HEK293T (cell line): Measurements from ENCODE around the gene MYORG.
A peak's percentile ranks its signal among the peaks of the same experiment; 100 is the strongest.
"Not testable (repeated sequence)": the region's sequence is repeated elsewhere in the genome, so short reads cannot be mapped to it uniquely, and the experiment has no call there.

Experiments
- CTCF ChIA-PET: fragments of 350-600 bp; formaldehyde crosslinking; extraction: SDS; loops from one replicate; lab custom pipeline; 2021; ENCODE audit warnings: antibody characterized with exemption, inconsistent platforms; lab: Yijun Ruan, JAX
- POLR2A ChIA-PET: fragments of 350-600 bp; formaldehyde crosslinking; extraction: SDS; loops from one replicate; lab custom pipeline; 2020; ENCODE audit warnings: antibody characterized with exemption, inconsistent platforms; lab: Yijun Ruan, JAX
- DNase-seq: peaks from one replicate; pipeline ENCODE4 v3.0.0; 2012; ENCODE audit warnings: mixed read lengths; ENCODE audit errors: extremely low spot score
- ARNT ChIP-seq: fragments of 450-650 bp; IDR thresholded peaks from 2 replicates; pipeline ENCODE4 v1.6.1; 2017; ENCODE audit warnings: mild to moderate bottlenecking
- BHLHE40 ChIP-seq: fragments of 450-650 bp; IDR thresholded peaks from 2 replicates; pipeline ENCODE4 v1.6.1; 2016; ENCODE audit warnings: mild to moderate bottlenecking, moderate library complexity, borderline replicate concordance
- CTBP1 ChIP-seq: fragments of 450-650 bp; IDR thresholded peaks from 2 replicates; pipeline ENCODE4 v1.6.1; 2016; ENCODE audit warnings: borderline replicate concordance
- ELF4 ChIP-seq: fragments of 450-650 bp; IDR thresholded peaks from 2 replicates; pipeline ENCODE4 v1.6.1; 2017; ENCODE audit warnings: antibody characterized with exemption
- FOXA1 ChIP-seq: fragments of 450-650 bp; IDR thresholded peaks from 2 replicates; pipeline ENCODE4 v1.6.1; 2016; ENCODE audit warnings: mild to moderate bottlenecking
- FOXK2 ChIP-seq: fragments of 450-650 bp; IDR thresholded peaks from 2 replicates; pipeline ENCODE4 v1.6.1; 2016; ENCODE audit warnings: mild to moderate bottlenecking
- FOXM1 ChIP-seq: fragments of 450-650 bp; IDR thresholded peaks from 2 replicates; pipeline ENCODE4 v1.6.1; 2017; ENCODE audit warnings: mild to moderate bottlenecking, borderline replicate concordance
- HDGF ChIP-seq: fragments of 450-650 bp; IDR thresholded peaks from 2 replicates; pipeline ENCODE4 v1.6.1; 2017; ENCODE audit warnings: antibody characterized with exemption, borderline replicate concordance
- L3MBTL2 ChIP-seq: fragments of 450-650 bp; conservative IDR thresholded peaks from 2 replicates; pipeline ENCODE4 v1.6.1; 2016; ENCODE audit warnings: mild to moderate bottlenecking
- LEF1 ChIP-seq: fragments of 450-650 bp; IDR thresholded peaks from 2 replicates; pipeline ENCODE4 v1.6.1; 2017; ENCODE audit warnings: mild to moderate bottlenecking, borderline replicate concordance
- NFRKB ChIP-seq: fragments of 450-650 bp; IDR thresholded peaks from 2 replicates; pipeline ENCODE4 v1.6.1; 2016; ENCODE audit warnings: mild to moderate bottlenecking, moderate library complexity
- SP1 ChIP-seq: fragments of 450-650 bp; IDR thresholded peaks from 2 replicates; pipeline ENCODE4 v1.6.1; 2017
- SUZ12 ChIP-seq: fragments of 450-650 bp; IDR thresholded peaks from 2 replicates; pipeline ENCODE4 v1.6.1; 2016; ENCODE audit warnings: mild to moderate bottlenecking
- TARDBP ChIP-seq: fragments of 450-650 bp; IDR thresholded peaks from 2 replicates; pipeline ENCODE4 v1.6.1; 2016
- ZNF384 ChIP-seq: fragments of 450-650 bp; IDR thresholded peaks from 2 replicates; pipeline ENCODE4 v1.6.1; 2016
- TF ChIP-seq, protein P1 (sequence below): fragments of 450-650 bp; IDR thresholded peaks from 2 replicates; pipeline ENCODE4 v1.6.1; 2016

The MYORG gene

DNA sequence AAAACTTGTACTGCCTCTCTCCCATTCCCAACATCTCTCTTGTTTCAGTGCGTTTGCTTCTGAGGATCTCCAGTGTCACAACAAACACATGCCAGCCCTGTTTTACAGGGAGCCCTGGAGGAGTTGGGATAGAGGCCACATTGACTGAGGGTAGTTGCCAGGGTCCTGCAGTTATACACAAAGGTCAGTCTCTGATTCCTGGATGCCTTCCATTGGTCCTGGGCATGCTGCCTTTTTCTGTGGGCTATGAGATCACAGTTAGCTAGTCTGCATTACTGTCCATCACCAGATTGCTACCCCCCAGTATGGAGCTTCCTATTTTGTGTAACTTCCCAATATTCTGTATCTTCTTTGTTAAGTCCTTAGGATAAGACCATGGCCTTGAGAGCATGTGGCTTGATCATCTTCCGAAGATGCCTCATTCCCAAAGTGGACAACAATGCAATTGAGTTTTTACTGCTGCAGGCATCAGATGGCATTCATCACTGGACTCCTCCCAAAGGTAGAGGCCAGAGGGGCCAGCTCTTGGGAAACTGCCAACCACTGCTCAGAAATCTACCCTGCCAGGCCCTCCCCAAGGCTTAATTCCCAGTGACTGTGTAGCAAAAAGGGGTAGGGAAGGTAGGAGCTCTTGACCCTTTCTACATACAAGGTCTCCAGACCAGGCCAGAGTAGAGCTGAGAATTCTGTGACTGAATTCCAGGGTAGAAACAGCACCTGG, 37.9 kb downstream of the MYORG start:
- ChIA-PET POLR2A (no interaction called here), CTCF (no interaction called here)
- DNase-seq: no peak
- TF ChIP-seq ZNF384 (no peak), SUZ12 (no peak), FOXM1 (no peak), L3MBTL2 (no peak), HDGF (no peak), BHLHE40 (no peak), FOXK2 (no peak), CTBP1 (no peak), TARDBP (no peak), SP1 (no peak), ARNT (no peak), NFRKB (no peak), ELF4 (no peak), FOXA1 (no peak), LEF1 (no peak)
- TF ChIP-seq, protein P1, sequence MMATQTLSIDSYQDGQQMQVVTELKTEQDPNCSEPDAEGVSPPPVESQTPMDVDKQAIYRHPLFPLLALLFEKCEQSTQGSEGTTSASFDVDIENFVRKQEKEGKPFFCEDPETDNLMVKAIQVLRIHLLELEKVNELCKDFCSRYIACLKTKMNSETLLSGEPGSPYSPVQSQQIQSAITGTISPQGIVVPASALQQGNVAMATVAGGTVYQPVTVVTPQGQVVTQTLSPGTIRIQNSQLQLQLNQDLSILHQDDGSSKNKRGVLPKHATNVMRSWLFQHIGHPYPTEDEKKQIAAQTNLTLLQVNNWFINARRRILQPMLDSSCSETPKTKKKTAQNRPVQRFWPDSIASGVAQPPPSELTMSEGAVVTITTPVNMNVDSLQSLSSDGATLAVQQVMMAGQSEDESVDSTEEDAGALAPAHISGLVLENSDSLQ: no peak

DNA sequence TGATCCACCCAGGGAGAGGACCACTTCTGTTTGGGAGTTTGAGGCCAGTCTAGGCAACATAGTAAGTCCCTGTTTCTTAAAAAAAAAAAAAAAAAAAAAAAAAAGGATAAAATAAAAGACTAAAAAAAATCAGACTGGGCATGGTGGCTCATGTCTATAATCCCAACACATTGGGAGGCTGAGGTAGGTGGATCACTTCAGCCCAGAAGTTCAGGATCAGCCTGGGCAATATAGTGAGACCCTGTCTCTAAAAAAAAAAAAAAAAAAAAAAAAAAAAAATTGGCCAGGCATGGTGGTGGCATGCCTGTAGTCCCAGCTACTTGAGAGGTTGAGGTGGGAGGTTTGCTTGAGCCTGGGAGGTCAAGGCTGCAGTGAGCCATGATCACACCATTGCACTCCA, 38.6 kb downstream of the MYORG start:
- peak; percentile 67 for TF ChIP-seq ZNF384
- POLR2A ChIA-PET, CTCF ChIA-PET, DNase-seq: not testable (repeated sequence)

DNA sequence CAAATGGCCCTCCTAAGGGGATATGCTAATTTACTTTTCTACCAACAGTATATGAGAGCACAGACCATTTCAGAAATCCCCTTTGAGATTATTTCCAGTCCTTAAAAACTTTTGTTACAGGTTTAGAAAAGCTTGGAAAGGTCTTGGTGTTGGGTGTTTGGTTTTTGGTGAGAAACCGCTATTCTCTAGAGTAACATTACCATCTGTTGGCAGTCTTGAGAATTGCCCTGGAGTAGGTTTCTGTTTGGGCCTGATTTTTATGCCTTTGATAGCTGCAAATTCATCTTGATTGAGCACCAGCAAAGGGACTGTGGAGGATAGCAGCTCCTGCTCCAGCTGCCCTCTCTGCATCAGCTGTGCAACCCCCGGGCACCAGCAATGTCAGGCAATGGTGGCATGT, 39.3 kb downstream of the MYORG start:
- ChIA-PET POLR2A (no interaction called here), CTCF (no interaction called here)
- no peak for TF ChIP-seq ZNF384
- TF ChIP-seq, protein P1: no peak
- TF ChIP-seq CTBP1: no peak
- TF ChIP-seq ARNT: no peak
- TF ChIP-seq FOXM1: no peak
- no peak for TF ChIP-seq SUZ12
- TF ChIP-seq FOXA1: no peak
- TF ChIP-seq TARDBP: no peak
- TF ChIP-seq NFRKB: no peak
- no peak for TF ChIP-seq L3MBTL2
- TF ChIP-seq FOXK2: no peak
- no peak for TF ChIP-seq BHLHE40
- no peak for TF ChIP-seq SP1
- TF ChIP-seq ELF4: no peak
- no peak for TF ChIP-seq LEF1
- DNase-seq: no peak

DNA sequence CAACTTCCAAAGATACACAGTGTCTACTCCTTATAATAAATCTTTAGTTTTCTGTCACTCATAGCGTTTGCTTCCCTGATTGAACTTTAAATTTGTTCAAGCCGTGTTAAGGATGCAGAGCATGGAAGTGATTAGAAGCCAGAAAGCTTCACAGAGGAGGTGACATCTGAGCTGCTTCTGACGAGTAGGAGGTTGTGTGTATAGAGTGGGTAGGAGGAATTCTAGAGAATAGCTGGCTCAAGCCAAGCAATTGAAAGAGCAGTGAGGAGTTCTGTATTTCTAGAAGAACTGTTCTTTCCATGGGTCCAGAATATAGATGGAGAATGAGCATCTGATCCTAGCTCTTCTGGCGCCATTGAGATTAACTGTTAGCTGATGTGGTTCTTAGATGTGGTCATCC, 41.3 kb downstream of the MYORG start:
- DNase-seq: no peak
- CTCF ChIA-PET: interaction anchor here (1.4 kb wide), 1 partner anchor 42 kb away, joined by 5 read pairs; no protein-coding TSS in a partner anchor

DNA sequence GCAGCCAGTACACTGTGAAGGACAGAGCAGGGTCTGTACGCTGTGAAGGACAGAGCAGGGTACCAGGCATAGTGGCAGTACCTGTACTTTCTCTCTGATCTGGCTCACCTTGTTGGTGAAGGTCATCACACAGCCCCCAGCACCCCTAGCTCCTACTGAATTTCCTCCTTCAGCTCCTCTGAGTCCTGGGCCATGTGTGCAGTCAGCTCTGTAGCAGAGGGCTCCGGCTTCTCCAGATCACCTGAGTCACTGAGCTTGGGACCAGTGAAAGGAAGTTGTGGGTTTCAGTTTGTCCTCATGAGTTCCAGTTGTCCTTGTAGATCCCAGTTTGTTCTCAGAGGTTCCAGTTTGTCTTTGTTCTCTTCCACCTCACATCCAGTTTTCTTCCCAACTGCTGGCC, 41.8 kb downstream of the MYORG start:
- TF ChIP-seq L3MBTL2 (no peak), TARDBP (no peak), CTBP1 (no peak), BHLHE40 (no peak)
- POLR2A ChIA-PET: no interaction called here
- CTCF ChIA-PET: interaction anchor here (1.4 kb wide), 1 partner anchor 43 kb away, joined by 5 read pairs; no protein-coding TSS in a partner anchor
- no peak for DNase-seq

More for the DNA sequence above, 41.3 kb downstream of the MYORG start:
- TF ChIP-seq, protein P1: no peak
- TF ChIP-seq LEF1: no peak
- POLR2A ChIA-PET: no interaction called here

DNA sequence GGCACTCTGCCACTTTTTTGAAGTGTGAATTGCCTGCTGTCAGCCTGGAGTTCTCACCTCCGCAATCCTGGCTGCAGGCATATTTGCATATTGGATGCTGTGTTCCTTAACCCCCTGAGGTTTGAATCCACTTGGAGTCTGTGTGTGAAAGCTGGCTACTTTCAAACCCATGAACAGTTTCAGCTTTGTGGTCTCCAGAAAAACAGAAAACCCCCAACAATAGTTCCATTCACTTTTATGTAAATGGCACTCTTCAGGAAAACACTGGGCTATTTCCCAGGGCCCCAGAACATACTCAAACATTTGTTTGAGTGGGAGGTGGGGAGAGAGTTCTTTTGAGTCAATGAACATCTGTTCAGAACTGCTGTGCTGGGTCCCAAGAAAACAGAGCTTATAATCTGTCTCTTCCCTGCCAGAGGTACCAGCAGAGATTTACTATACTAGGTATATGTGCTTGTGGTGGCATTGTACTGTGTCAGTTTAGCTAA, 42.3 kb downstream of the MYORG start:
- ChIA-PET POLR2A (no interaction called here), CTCF (interaction anchor here (1.4 kb wide), 1 partner anchor 43 kb away, joined by 5 read pairs; no protein-coding TSS in a partner anchor)
- no peak for DNase-seq
- TF ChIP-seq TARDBP (no peak), FOXA1 (no peak), SP1 (no peak), FOXM1 (no peak), L3MBTL2 (no peak), LEF1 (no peak), SUZ12 (no peak), BHLHE40 (no peak)
- TF ChIP-seq, protein P1: no peak
